H1 (cell line): ENCODE measurements around the gene DNASE1. TPM values are rescaled to one million over a fixed set of nuclear protein-coding genes. Genes with fewer than 3 reads are reported as not detected.

Source experiments
- CTCF ChIA-PET: fragments of 300-600 bp; sonication (Branson Sonifier 250); formaldehyde crosslinking; loops from one replicate; lab custom pipeline; 2021; ENCODE audit not compliant: partially characterized antibody; lab: Charles Lee
- POLR2A ChIA-PET: fragments of 300-600 bp; sonication (Branson Sonifier 250); formaldehyde crosslinking; loops from one replicate; lab custom pipeline; 2021; ENCODE audit warnings: inconsistent platforms; ENCODE audit not compliant: partially characterized antibody; lab: Charles Lee
- DNase-seq, 2 experiments: peaks; one replicate each; pipeline versions ENCODE4 v3.0.0 to v3.0.0-alpha.2; 2010 to 2022; ENCODE audit warnings: low spot score in 2 of 2, low read depth in 1 of 2, mixed read lengths in 1 of 2
- FAIRE-seq: peaks from 2 replicates; lab custom pipeline; 2011; peaks lifted over from hg19 to GRCh38; lab: Jason Lieb, UNC
- H2AFZ ChIP-seq: 2 replicates; pipeline ENCODE4 v1.8.1; 2012; ENCODE audit warnings: low read length, inconsistent platforms
- H2AK5ac ChIP-seq: 2 replicates; pipeline ENCODE4 v1.6.1; 2013; ENCODE audit warnings: low read depth, low read length
- H2BK120ac ChIP-seq: replicated peaks from 2 replicates; pipeline ENCODE3; 2013; ENCODE audit warnings: low read depth, low read length, inconsistent platforms
- H2BK12ac ChIP-seq: 2 replicates; pipeline ENCODE4 v1.6.1; 2013; ENCODE audit warnings: low read depth, low read length
- H2BK15ac ChIP-seq: 2 replicates; pipeline ENCODE4 v1.6.1; 2013; ENCODE audit warnings: low read length
- H2BK20ac ChIP-seq: 2 replicates; pipeline ENCODE4 v1.6.1; 2013; ENCODE audit warnings: low read length
- H2BK5ac ChIP-seq: 2 replicates; pipeline ENCODE4 v1.6.1; 2013; ENCODE audit warnings: low read depth, low read length
- H3K14ac ChIP-seq: 2 replicates; pipeline ENCODE4 v1.6.1; 2013; ENCODE audit warnings: inconsistent platforms; ENCODE audit not compliant: insufficient read length
- H3K18ac ChIP-seq: 2 replicates; pipeline ENCODE4 v1.6.1; 2013; ENCODE audit warnings: low read length; ENCODE audit errors: extremely low read depth
- H3K23ac ChIP-seq: 2 replicates; pipeline ENCODE4 v1.6.1; 2013; ENCODE audit warnings: inconsistent platforms; ENCODE audit not compliant: insufficient read length
- H3K23me2 ChIP-seq: 2 replicates; pipeline ENCODE4 v1.6.1; 2013; ENCODE audit warnings: low read depth, low read length
- H3K27ac ChIP-seq: 2 replicates; pipeline ENCODE4 v1.6.1; 2011; ENCODE audit warnings: low read depth, low read length, inconsistent platforms
- H3K27me3 ChIP-seq, 4 experiments: replicated peaks in 1 of 4; 1 replicate in 1 of 4; 2 replicates in 3 of 4; pipeline versions ENCODE4 v1.6.1 to v1.8.1; 2011 to 2013; ENCODE audit warnings: low read length in 3 of 4, mild to moderate bottlenecking in 3 of 4, inconsistent platforms in 2 of 4, mixed read lengths in 2 of 4, moderate library complexity in 1 of 4; ENCODE audit not compliant: control insufficient read depth in 3 of 4, insufficient read depth in 3 of 4; ENCODE audit errors: extremely low read depth in 1 of 4
- H3K36me3 ChIP-seq, 4 experiments: 2 replicates each; pipeline versions ENCODE4 v1.6.1 to v1.8.1; 2011 to 2013; ENCODE audit warnings: mild to moderate bottlenecking in 4 of 4, low read length in 3 of 4, moderate library complexity in 2 of 4, control low read depth in 1 of 4, inconsistent platforms in 1 of 4; ENCODE audit not compliant: insufficient read depth in 4 of 4, control insufficient read depth in 2 of 4
- H3K4ac ChIP-seq: replicated peaks from 2 replicates; pipeline ENCODE3; 2013; ENCODE audit warnings: low read length, low read depth, mixed read lengths, inconsistent platforms; ENCODE audit not compliant: insufficient read length
- H3K4me1 ChIP-seq, 4 experiments: replicated peaks in 1 of 4; 1 replicate in 1 of 4; 2 replicates in 3 of 4; pipeline versions ENCODE4 v1.6.1 to v1.8.1; 2011 to 2013; ENCODE audit warnings: low read length in 3 of 4, inconsistent platforms in 2 of 4, mixed read lengths in 1 of 4; ENCODE audit not compliant: insufficient read depth in 4 of 4, control insufficient read depth in 3 of 4
- H3K4me2 ChIP-seq, 2 experiments: 2 replicates each; pipeline versions ENCODE4 v1.6.1 to v1.8.1; 2011 to 2013; ENCODE audit warnings: low read depth in 2 of 2, low read length in 2 of 2, control low read depth in 1 of 2, inconsistent platforms in 1 of 2, mild to moderate bottlenecking in 1 of 2; ENCODE audit not compliant: insufficient read depth in 1 of 2
- H3K4me3 ChIP-seq, 4 experiments: fragments of 200-600, 300-600 bp in 1 of 4; sonication (generic), shearing (Covaris generic), sonication (Bioruptor Twin) in 1 of 4; 2 replicates each; pipeline versions ENCODE4 v1.5.1 to v1.8.1; 2011 to 2016; ENCODE audit warnings: low read length in 4 of 4, low read depth in 3 of 4, control low read depth in 2 of 4, inconsistent platforms in 2 of 4, mild to moderate bottlenecking in 2 of 4, mixed read lengths in 1 of 4, moderate library complexity in 1 of 4; ENCODE audit not compliant: insufficient read depth in 2 of 4; ENCODE audit errors: extremely low read depth in 1 of 4
- H3K56ac ChIP-seq: replicated peaks from 2 replicates; pipeline ENCODE3; 2013; ENCODE audit warnings: low read depth, mild to moderate bottlenecking, mixed read lengths, low read length, inconsistent platforms; ENCODE audit not compliant: insufficient read length
- H3K79me1 ChIP-seq: 2 replicates; pipeline ENCODE4 v1.6.1; 2013; ENCODE audit warnings: low read depth, low read length, control low read depth
- H3K79me2 ChIP-seq, 2 experiments: 2 replicates each; pipeline versions ENCODE4 v1.6.1 to v1.8.1; 2012 to 2013; ENCODE audit warnings: low read length in 2 of 2, mild to moderate bottlenecking in 2 of 2, inconsistent platforms in 1 of 2; ENCODE audit not compliant: insufficient read depth in 2 of 2, control insufficient read depth in 1 of 2
- H3K9ac ChIP-seq, 4 experiments: replicated peaks in 1 of 4; 1 replicate in 1 of 4; 2 replicates in 3 of 4; pipeline versions ENCODE4 v1.6.1 to v1.8.1; 2011 to 2013; ENCODE audit warnings: low read depth in 3 of 4, low read length in 3 of 4, control low read depth in 2 of 4, mild to moderate bottlenecking in 2 of 4, moderate library complexity in 2 of 4, inconsistent platforms in 1 of 4; ENCODE audit errors: extremely low read depth in 1 of 4
- H3K9me3 ChIP-seq, 2 experiments: 2 replicates each; pipeline versions ENCODE4 v1.6.1 to v1.8.1; 2012 to 2013; ENCODE audit warnings: mild to moderate bottlenecking in 2 of 2, moderate library complexity in 2 of 2, control low read depth in 1 of 2, inconsistent platforms in 1 of 2, low read depth in 1 of 2, low read length in 1 of 2, mixed read lengths in 1 of 2; ENCODE audit not compliant: insufficient read depth in 2 of 2
- H4K20me1 ChIP-seq, 2 experiments: replicated peaks in 1 of 2; 2 replicates each; pipeline versions ENCODE3 to v1.8.1; 2011 to 2013; ENCODE audit warnings: inconsistent platforms in 2 of 2, low read length in 2 of 2, mild to moderate bottlenecking in 1 of 2; ENCODE audit not compliant: insufficient read depth in 2 of 2, control insufficient read depth in 1 of 2
- H4K5ac ChIP-seq: 2 replicates; pipeline ENCODE4 v1.6.1; 2013; ENCODE audit warnings: low read length, low read depth, mixed read lengths, inconsistent platforms; ENCODE audit not compliant: insufficient read length
- H4K8ac ChIP-seq: 2 replicates; pipeline ENCODE4 v1.8.0; 2013; ENCODE audit warnings: mild to moderate bottlenecking, moderate library complexity, low read length, inconsistent platforms; ENCODE audit not compliant: insufficient read depth; ENCODE audit errors: extremely low read depth
- H4K91ac ChIP-seq: replicated peaks from 2 replicates; pipeline ENCODE3; 2013; ENCODE audit warnings: low read length, mixed read lengths, inconsistent platforms; ENCODE audit not compliant: insufficient read length
- BRCA1 ChIP-seq: IDR thresholded peaks from 2 replicates; pipeline ENCODE4 v1.6.1; 2012; ENCODE audit warnings: low read depth, low read length, improper control_type of control experiment
- NRF1 ChIP-seq: IDR thresholded peaks from 2 replicates; pipeline ENCODE4 v1.6.1; 2011; ENCODE audit warnings: mild to moderate bottlenecking, low read depth, low read length, improper control_type of control experiment
- SIN3A ChIP-seq, 2 experiments: IDR thresholded peaks in 1 of 2; conservative IDR thresholded peaks in 1 of 2; 2 replicates each; pipeline ENCODE4 v1.6.1; 2011 to 2012; ENCODE audit warnings: low read length in 2 of 2, improper control_type of control experiment in 1 of 2, low read depth in 1 of 2, mild to moderate bottlenecking in 1 of 2
- WGBS, 2 experiments: shearing (Covaris generic) in 1 of 2; methylation state at CpG; one replicate each; pipeline versions ENCODE4 v1.1.6 to v1.1.7; 2013 to 2015; ENCODE audit warnings: low lambda C conversion rate in 2 of 2, mixed read lengths in 2 of 2, inconsistent platforms in 1 of 2, low coverage in 1 of 2, missing lambda C conversion rate in 1 of 2; ENCODE audit not compliant: insufficient replicate concordance in 2 of 2, insufficient coverage in 1 of 2, insufficient read length in 1 of 2; ENCODE audit errors: extremely low coverage in 1 of 2, missing lambda C conversion rate in 1 of 2; 5-methylcytosine and 5-hydroxymethylcytosine counted together
- polyA plus RNA-seq, 7 experiments: library from polyadenylated mRNA; depleted of rRNA in 3 of 7; stranded (reverse) in 5 of 7; unstranded in 2 of 7; fragments of >200 nt in 5 of 7; fragments of 200-250 nt in 2 of 7; gene quantifications; 1 replicate in 5 of 7; 2 replicates in 1 of 7; 4 replicates in 1 of 7; pipeline versions ENCODE4 v1.2.1 to v1.2.3, GENCODE V29; 2011 to 2013; ENCODE audit warnings: missing spikeins in 2 of 7, mixed read lengths in 2 of 7
- total RNA-seq: library from RNA; stranded (reverse); fragmentation: NEBNext Ultra II Directional; extraction: Animal tissue kit (Norgen Biotek cat#: 25700); gene quantifications from 2 replicates; pipeline ENCODE4 v1.2.1, GENCODE V29; 2021
- TF ChIP-seq, protein P1 (sequence below): IDR thresholded peaks from 2 replicates; pipeline ENCODE4 v1.6.1; 2011; ENCODE audit warnings: low read depth, mild to moderate bottlenecking, low read length; ENCODE audit not compliant: insufficient read depth

DNASE1 gene
- total and polyA plus RNA-seq, 2 of the 8 experiments (the other 6 are each of a cell fraction or from before 2014, with no cell fraction given) = 11.5 to 16.7 TPM

DNA sequence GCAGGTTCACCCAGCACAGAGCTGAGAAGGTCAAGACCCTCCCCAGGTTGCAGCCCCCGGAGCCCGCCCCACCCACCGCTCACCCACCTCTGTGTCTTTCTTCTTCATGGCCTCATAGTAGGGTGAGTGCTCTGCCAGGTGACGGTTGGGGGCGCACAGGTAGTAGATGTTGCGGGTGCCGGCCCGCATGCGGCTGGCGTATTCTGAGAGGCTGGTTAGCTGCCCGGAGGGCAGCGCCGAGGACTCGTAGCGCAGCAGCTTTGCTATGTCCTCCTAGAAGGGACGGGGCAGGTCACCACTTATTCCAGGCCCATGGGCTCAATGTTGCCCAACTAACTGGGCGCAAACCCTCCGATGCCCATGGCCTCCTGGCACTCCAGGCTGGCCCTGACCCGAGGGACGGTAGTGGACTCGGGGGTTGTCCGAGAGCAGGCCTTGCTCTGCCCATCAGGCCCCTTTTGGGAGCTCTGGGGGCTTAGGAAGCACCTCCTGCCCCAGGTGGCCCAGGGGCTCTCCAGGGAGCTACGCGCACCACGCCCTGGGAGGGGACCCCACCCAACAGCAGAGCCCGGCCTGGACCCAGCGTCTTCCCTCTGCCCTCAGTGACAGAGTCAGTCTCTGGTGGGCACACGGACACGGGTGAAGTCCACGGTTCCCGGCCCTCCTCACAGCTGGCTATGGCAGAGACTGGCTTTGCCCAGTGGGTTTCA, 9.9 kb downstream of the DNASE1 start:
- H3K79me1 ChIP-seq = peaks cover 4% of the 10 kb centered on the region; the same call in 1 of the 2 replicates
- no peak overlapping the region for H3K18ac ChIP-seq
- H2BK15ac ChIP-seq = no peak overlapping the region
- H2AK5ac ChIP-seq = no peak overlapping the region
- H3K56ac ChIP-seq = no peak overlapping the region
- no peaks in the 10 kb centered on the region for H3K9me3 ChIP-seq
- no peak overlapping the region for H2BK120ac ChIP-seq
- peaks cover 6 to 11% of the 10 kb centered on the region in 2 experiments for H4K20me1 ChIP-seq
- H3K9ac ChIP-seq = no peak overlapping the region
- no peak overlapping the region for H2BK5ac ChIP-seq
- no peaks in the 10 kb centered on the region for H3K23me2 ChIP-seq
- H3K36me3 ChIP-seq = peaks cover 31 to 69% (median 49%) of the 10 kb centered on the region in 4 experiments
- H3K23ac ChIP-seq = no peak overlapping the region
- H3K27me3 ChIP-seq = no peaks in the 10 kb centered on the region
- no peaks in the 10 kb centered on the region for H3K79me2 ChIP-seq
- no peak overlapping the region for H4K91ac ChIP-seq
- WGBS, 2 experiments = 95% methylated on average over 24 of the region's 31 CpGs; no CpG with 5 or more reads in 1 of the 2 experiments
- no peak overlapping the region for H3K14ac ChIP-seq
- TF ChIP-seq, protein P1, sequence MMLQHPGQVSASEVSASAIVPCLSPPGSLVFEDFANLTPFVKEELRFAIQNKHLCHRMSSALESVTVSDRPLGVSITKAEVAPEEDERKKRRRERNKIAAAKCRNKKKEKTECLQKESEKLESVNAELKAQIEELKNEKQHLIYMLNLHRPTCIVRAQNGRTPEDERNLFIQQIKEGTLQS = no peak
- TF ChIP-seq NRF1 (no peak), BRCA1 (no peak), SIN3A (conservative IDR thresholded peaks at IDR 0.05 in 1 of 2, IDR thresholded peaks at IDR 0.05 in 1 of 2; ENCODE audit: low read depth in 1 of 2, low read length in 2 of 2) (no peak)
- FAIRE-seq = no peak
- no peak overlapping the region for H4K5ac ChIP-seq
- H4K8ac ChIP-seq = no peak overlapping the region
- POLR2A ChIA-PET = no interaction called here
- no peaks in the 10 kb centered on the region for H3K4me1 ChIP-seq
- H3K4ac ChIP-seq = no peak overlapping the region
- DNase-seq = no peak
- no peak overlapping the region for H2BK12ac ChIP-seq
- no peak overlapping the region for H2BK20ac ChIP-seq
- CTCF ChIA-PET = interaction anchor here (0.7 to 3.8 kb wide), 7 partner anchors 10 to 176 kb away, joined by 3 to 22 read pairs (median 3); partner anchors contain the start of genes DNASE1 and SLX4
- no peak overlapping the region for H3K27ac ChIP-seq
- H3K4me3 ChIP-seq = no peak overlapping the region
- no peak overlapping the region for H3K4me2 ChIP-seq
- H2AFZ ChIP-seq = no peak overlapping the region
